C4-2B (cell line): ENCODE measurements around the gene EIF2B1.
A peak's percentile ranks its signal among the peaks of the same experiment; 100 is the strongest.

Source experiments
- H3K27ac ChIP-seq: fragments of 450-650 bp; 2 replicates; pipeline ENCODE4 v1.5.1; 2017
- CTCF ChIP-seq: fragments of 450-650 bp; conservative IDR thresholded peaks from 2 replicates; pipeline ENCODE4 v1.5.1; 2017; ENCODE audit warnings: mild to moderate bottlenecking
- ZFX ChIP-seq: fragments of 450-650 bp; IDR thresholded peaks from 2 replicates; pipeline ENCODE4 v1.6.1; 2017

EIF2B1 gene

GRCh38 chr12:123617580-123617979 is 15.9 kb downstream of the EIF2B1 start:
- TF ChIP-seq ZFX (no peak), CTCF (no peak)
- H3K27ac ChIP-seq: no peak overlapping the region

- TF ChIP-seq CTCF: no peak
- TF ChIP-seq ZFX: no peak
- no peak overlapping the region for H3K27ac ChIP-seq
Measured at GRCh38 chr12:123617144-123617543, 16.3 kb downstream of the EIF2B1 start.

- peak overlapping the region; percentile 4; the same call in 1 of the 2 replicates for H3K27ac ChIP-seq
- TF ChIP-seq CTCF (no peak), ZFX (no peak)
Measured at GRCh38 chr12:123614531-123614930, 19.0 kb downstream of the EIF2B1 start.

- H3K27ac ChIP-seq: peak overlapping the region; percentile 4; the same call in 1 of the 2 replicates
Measured at GRCh38 chr12:123614110-123614509, 19.4 kb downstream of the EIF2B1 start.

GRCh38 chr12:123608182-123608581 is 25.3 kb downstream of the EIF2B1 start:
- TF ChIP-seq ZFX: no peak
- TF ChIP-seq CTCF: no peak
- no peak overlapping the region for H3K27ac ChIP-seq

More at GRCh38 chr12:123614110-123614509, 19.4 kb downstream of the EIF2B1 start:
- TF ChIP-seq CTCF: no peak
- TF ChIP-seq ZFX: no peak

- no peak overlapping the region for H3K27ac ChIP-seq
- no peak for TF ChIP-seq CTCF
Measured at GRCh38 chr12:123607756-123608155, 25.7 kb downstream of the EIF2B1 start.

- H3K27ac ChIP-seq: peak overlapping the region; percentile 96; the same call in 1 of the 2 replicates
Measured at GRCh38 chr12:123603495-123603894, 30.0 kb downstream of the EIF2B1 start.

GRCh38 chr12:123602651-123603195 is 30.8 kb downstream of the EIF2B1 start:
- H3K27ac ChIP-seq: peak overlapping the region; percentile 96
- TF ChIP-seq CTCF (no peak), ZFX (no peak)
